Activated effector memory CD4-positive, alpha-beta T cell treated with anti-CD3 and anti-CD28 coated beads, Interleukin-2, amount 50 U/mL, for 16 hours (primary cell): ENCODE measurements around the gene MADCAM1.
A peak's percentile ranks its signal among the peaks of the same experiment; 100 is the strongest.

Source experiments
- DNase-seq: peaks from one replicate; pipeline ENCODE4 v3.0.0-alpha.2; 2020

Gene MADCAM1

GRCh38 chr19:508204-509150 is 12.2 kb downstream of the MADCAM1 start:
- no peak for DNase-seq

DNA sequence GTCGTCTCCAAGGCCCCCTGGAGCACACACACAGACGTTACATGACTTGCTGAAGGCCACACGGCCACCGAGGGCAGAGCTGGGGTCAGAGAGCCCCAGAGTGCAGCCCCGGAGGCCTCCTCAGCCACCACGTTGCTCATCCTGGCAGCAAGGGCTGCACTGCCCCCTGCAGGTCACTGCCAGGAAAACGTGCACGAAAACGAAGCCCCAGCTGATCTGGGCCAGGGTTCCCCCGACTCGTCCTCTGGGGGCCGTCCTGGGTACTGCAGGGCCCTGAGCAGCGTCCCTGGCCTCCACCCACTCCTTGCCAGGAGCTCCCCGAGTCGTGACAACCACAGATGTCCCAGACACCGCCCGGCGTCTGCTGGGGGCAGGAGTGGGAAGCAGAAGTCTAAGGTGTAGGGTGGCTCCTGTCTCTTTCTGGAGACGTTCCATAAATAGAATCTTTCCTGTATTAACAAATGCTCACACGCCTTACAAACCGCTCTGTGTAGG is 14.4 kb downstream of the MADCAM1 start:
- DNase-seq, result peak; percentile 97

DNA sequence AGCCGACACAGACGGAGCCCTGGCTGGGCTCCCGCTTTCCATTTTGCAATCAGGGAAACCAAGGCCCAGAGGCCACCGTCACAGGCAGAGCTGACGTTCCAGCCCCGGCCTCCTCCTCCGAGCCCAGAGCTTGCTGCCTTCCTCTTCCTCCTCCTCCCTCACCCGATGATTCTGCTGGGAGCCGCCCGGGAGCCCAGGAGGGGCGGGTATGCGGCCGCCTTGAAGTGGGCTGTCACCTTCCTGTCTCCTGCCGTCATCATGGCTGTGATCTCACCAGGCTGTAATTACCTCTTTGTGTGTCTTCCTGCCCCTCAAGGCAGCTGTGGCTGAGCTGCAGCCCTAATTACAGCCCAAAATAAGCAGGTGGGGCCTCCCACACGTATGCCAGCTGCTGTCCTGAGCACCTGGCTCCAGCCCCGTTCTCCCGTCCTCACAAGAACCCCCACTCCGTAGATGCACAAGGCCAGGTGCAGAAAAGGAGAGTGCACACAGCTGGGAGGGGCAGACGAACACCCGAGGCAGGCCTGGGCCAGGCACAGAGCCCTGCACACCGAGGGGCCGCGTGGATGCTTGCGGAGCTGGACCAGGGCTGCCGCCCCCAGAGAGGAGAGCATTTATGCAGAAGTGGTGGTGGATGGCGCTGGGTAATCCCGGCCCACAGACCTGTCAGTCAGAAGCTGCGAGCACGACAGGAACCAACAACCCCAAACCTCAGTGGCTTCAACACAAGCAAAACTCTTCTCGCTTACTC is 15.0 kb downstream of the MADCAM1 start:
- peak; percentile 94 for DNase-seq

DNA sequence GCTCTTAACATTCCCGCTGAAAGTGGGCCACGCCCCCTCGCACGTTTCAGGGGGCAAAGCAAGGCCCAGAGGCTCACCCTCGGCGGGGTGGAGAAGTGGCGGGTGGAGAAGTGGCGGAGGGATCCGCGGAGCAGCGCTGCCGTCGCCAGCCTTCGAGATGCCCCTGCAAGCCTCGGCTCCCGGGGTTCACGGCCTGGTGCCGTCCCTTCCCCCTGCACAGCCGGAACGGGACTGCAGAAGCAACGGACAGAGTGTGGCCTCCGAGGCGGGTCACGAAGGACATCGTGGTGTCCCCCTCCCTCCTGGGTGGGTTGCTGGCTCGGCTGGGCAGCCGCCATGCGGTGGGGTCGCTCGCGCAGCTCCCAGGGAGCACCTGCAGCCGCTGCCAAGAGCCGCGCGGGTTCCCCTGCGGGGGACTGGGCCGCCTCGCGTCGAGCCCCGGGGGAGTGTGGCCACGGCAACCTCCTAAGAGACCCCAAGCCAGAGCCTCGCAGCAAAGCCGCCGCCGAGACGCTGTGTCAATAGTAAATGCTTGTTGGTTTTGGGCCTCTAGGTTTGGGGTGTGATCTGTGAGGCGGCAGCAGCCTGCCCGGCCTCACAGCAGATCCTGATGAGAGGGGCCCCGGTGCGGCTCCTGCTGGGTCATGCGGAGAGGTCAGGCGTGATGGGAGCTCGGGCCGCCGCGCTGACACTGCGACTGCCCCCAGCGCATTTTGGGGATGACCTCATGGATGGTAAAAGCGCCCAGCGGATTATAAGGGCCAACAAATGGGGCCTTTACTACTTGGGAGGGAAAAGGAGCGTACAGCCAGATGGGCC is 16.5 kb downstream of the MADCAM1 start:
- DNase-seq, result no peak

GRCh38 chr19:513368-514165 is 17.3 kb downstream of the MADCAM1 start:
- DNase-seq, result no peak

- no peak for DNase-seq
These were observed 17.9 kb downstream of the MADCAM1 start for GRCh38 chr19:514166-514663.

DNA sequence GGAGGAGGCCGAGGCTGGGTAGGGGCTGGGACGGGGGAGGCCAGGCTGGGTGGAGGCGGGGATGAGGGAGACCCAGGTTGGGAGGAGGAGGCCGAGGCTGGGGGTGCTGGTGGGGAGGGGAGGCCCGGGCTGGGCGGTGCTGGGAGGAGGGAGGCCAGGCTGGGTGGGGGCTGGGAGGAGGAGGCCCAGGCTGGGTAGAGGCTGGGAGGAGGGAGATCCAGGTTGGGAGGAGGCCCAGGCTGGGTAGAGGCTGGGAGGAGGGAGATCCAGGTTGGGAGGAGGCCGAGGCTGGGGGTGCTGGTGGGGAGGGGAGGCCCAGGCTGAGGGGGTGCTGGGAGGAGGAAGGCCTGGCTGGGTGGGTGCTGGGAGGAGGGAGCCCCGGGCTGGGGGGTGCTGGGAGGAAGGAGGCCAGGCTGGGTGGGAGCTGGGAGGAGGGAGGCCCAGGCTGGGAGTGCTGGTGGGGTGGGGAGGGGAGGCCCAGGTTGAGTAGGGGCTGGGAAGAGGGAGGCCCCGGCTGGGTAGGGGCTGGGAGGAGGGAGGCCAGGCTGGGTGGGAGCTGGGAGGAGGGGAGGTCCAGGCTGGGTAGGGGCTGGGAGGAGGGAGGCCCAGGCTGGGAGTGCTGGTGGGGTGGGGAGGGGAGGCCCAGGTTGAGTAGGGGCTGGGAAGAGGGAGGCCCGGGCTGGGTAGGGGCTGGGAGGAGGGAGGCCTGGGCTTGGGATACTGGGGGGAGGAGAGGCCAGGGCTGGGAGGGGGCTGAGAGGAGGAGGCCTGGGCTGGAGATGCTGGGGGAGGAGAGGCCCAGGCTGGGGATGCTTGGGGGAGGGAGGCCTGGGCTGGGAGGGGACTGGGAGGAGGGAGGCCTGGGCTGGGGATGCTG is 21.7 kb downstream of the MADCAM1 start:
- no peak for DNase-seq

DNA sequence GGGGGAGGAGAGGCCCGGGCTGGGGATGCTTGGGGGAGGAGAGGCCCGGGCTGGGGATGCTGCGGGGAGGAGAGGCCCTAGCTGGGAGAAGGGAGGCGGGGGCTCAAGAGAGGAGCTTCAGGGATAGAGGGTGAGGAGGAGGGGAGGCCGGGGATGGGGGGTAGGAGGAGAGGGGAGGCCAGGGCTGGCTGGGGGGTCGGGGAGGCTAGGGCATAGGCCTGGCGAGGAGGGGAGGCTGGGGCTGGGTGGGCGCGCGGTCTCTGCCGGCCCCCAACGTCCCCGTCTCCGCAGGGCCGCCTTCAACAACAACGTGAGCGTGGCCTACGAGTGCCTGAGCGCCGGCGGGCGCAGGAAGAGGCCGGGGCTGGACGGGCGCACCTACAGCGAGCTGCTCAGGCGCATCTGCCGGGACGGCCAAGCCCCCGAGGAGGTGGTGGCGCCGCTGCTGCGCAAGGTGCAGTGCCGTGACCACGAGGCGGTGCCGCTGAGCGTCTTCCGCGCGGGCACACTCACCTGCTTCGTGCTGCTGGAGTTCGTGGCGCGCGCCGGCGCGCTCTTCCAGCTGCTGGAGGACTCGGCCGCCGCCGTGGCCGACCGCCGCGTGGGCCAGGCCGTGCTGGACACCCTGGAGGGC is 22.4 kb downstream of the MADCAM1 start:
- peak; percentile 84 for DNase-seq

DNA sequence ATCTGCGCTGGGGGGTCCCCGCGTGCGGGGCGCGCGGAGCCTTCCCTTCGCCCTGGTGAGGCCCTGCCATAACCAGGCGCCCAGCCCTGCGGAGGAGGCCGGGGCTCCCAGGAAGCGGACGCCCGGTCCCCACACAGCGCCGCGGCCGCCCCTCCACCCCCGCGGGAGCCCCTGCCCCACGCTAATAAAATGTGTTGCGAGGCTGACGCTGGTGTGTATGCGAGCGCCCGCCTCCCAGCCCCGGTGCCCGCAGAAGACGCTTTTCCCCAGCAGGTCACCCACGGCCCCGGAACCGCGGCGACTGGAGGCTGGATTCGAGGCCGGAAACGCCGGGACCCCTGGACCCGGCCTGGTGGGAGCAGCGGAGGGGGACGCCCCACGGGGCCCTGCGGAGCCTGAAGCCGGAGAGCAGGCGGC is 23.2 kb downstream of the MADCAM1 start:
- DNase-seq, result no peak

GRCh38 chr19:522726-523125 is 26.4 kb downstream of the MADCAM1 start:
- no peak for DNase-seq

- no peak for DNase-seq
These were observed 27.9 kb downstream of the MADCAM1 start for GRCh38 chr19:524062-524674.

GRCh38 chr19:525029-525428 is 28.7 kb downstream of the MADCAM1 start:
- DNase-seq, result no peak

DNA sequence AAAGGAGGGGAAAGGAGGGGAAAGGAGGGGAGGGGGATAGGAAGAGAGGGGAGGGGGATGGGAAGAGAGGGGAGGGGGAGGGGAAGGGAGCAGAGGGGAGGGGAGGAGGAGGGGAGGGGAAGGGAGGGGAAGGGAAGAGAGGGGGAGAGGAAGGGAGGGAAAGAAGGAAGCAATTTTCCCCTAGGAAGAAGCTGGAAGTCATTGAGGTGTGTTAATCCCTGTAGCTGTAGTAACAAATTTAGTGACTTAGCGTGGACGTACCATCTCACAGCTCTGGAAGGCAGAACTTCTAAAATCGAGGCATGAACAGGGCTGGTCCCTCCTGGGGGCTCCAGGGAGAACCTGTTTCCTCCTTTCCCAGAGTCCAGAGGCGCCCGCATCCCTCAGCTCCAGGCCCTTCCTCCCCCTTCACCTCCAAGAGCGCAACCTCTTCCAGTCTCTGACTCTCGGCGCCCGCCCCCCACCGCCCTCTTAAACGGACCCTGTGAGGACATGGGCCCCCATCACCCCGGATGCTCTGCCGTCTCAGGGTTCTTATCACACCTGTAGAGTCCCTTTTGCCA is 29.7 kb downstream of the MADCAM1 start:
- no peak for DNase-seq

DNA sequence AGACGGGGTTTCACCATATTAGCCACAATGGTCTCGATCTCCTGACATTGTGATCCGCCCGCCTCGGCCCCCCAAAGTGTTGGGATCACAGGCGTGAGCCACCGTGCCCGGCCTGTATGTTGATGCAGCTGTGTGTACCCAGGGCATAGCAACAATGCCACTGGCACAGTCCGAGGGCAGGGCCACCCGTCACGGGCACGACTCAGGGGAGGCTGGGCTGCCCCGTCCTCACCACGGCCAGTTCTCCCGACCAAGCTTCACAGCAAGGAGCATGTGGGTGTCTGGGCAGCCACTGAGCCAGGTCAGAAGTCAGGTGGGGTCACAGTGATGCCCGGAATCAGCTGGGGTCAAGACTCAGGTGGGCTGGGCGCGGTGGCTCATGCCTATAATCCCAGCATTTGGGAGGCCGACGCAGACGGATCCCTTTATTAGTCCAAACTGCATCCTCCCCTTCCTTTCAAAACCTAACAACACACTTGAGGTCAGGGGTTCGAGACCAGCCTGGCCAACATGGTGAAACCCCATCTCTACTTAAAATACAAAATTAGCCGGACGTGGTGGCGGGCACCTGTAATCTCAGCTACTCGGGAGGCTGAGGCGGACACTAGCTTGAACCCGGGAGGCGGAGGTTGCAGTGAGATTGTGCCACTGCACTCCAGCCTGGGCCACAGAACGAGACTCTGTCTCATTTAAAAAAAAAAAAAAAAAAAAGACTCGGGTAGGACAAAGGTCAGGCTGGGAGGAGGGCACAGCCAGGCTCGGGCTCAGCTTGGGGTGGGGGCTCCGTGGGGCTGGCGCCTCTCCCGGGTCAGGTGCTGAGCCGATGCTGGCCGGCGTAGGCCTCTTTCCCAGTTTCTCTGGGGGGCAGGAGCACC is 34.1 kb downstream of the MADCAM1 start:
- DNase-seq, result no peak

GRCh38 chr19:531009-531752 is 34.9 kb downstream of the MADCAM1 start:
- DNase-seq, result peak; percentile 96

GRCh38 chr19:531753-532560 is 35.7 kb downstream of the MADCAM1 start, which contains the start of gene CDC34:
Gene CDC34 (plus strand): TSS chr19:531760. CDS start chr19:531932, 172 bp downstream.
- no peak for DNase-seq
